Right renal pelvis (tissue), 4 donors: ENCODE results near the gene ETFRF1. TPM values are rescaled to one million over a fixed set of nuclear protein-coding genes. Genes with fewer than 3 reads are reported as not detected.

ENCODE experiments used
- DNase-seq, 4 donors: peaks; one replicate each; pipeline ENCODE4 v3.0.0-alpha.2; 2013; ENCODE audit warnings: low read depth in 4 of 4, low spot score in 3 of 4, missing footprints in 1 of 4
- polyA plus RNA-seq, 4 donors: library from polyadenylated mRNA; unstranded; fragments of 120-200 nt; gene quantifications; one replicate each; pipeline ENCODE4 v1.2.1, GENCODE V29; 2013; ENCODE audit not compliant: insufficient read length in 4 of 4

ETFRF1 gene
- polyA plus RNA-seq: 10 to 100 TPM; 42.6 to 55.1 (median 51.4) TPM

- DNase-seq: peak; percentile 91 to 95 (median 94)
Observed at GRCh38 chr12:25195056-25195971, at the start of gene ETFRF1, which contains the start of gene DNAI7. Gene ETFRF1 (plus strand): TSS chr12:25195237. CDS start chr12:25203957, 8,720 bp downstream. Gene DNAI7 (minus strand): TSS chr12:25195160. CDS start chr12:25195078, 82 bp downstream.

GRCh38 chr12:25146686-25147085, 48.4 kb upstream of the ETFRF1 start:
- DNase-seq: no peak

GRCh38 chr12:25151476-25151875, 43.6 kb upstream of the ETFRF1 start:
- DNase-seq: peak in 2 of 4 donors; percentile 23 to 46

GRCh38 chr12:25152055-25152454, 43.0 kb upstream of the ETFRF1 start:
- DNase-seq: no peak

- peak in 2 of 4 donors; percentile 14 to 21 for DNase-seq
Observed at GRCh38 chr12:25155022-25155576, 39.9 kb upstream of the ETFRF1 start.

- DNase-seq: no peak
Observed at GRCh38 chr12:25156061-25156460, 39.0 kb upstream of the ETFRF1 start.

- no peak for DNase-seq
Observed at GRCh38 chr12:25162866-25163265, 32.2 kb upstream of the ETFRF1 start.

- no peak for DNase-seq
Observed at GRCh38 chr12:25182765-25183164, 12.3 kb upstream of the ETFRF1 start.

GRCh38 chr12:25184132-25184531, 10.9 kb upstream of the ETFRF1 start:
- DNase-seq: no peak

- no peak for DNase-seq
Observed at GRCh38 chr12:25186038-25186787, 8.8 kb upstream of the ETFRF1 start.

- no peak for DNase-seq
Observed at GRCh38 chr12:25186788-25187402, 8.1 kb upstream of the ETFRF1 start.

- DNase-seq: no peak
Observed at GRCh38 chr12:25187781-25188180, 7.3 kb upstream of the ETFRF1 start.

GRCh38 chr12:25189656-25190055, 5.4 kb upstream of the ETFRF1 start:
- DNase-seq: no peak

- no peak for DNase-seq
Observed at GRCh38 chr12:25190793-25191192, 4.2 kb upstream of the ETFRF1 start.

- peak in 2 of 4 donors; percentile 1 to 20 for DNase-seq
Observed at GRCh38 chr12:25194214-25194613, 823 bp upstream of the ETFRF1 start.

GRCh38 chr12:25194722-25195055, 348 bp upstream of the ETFRF1 start:
- peak in 2 of 4 donors; percentile 7 to 9 for DNase-seq

- no peak for DNase-seq
Observed at GRCh38 chr12:25197608-25198007, 2.6 kb downstream of the ETFRF1 start.

GRCh38 chr12:25200703-25201102, 5.7 kb downstream of the ETFRF1 start:
- DNase-seq: no peak

GRCh38 chr12:25202137-25202536, 7.1 kb downstream of the ETFRF1 start:
- no peak for DNase-seq

- DNase-seq: no peak
Observed at GRCh38 chr12:25207411-25207810, 12.4 kb downstream of the ETFRF1 start.

GRCh38 chr12:25207846-25208245, 12.8 kb downstream of the ETFRF1 start:
- DNase-seq: no peak
